ENCODE measurements around the gene KLC3. TPM values are rescaled to one million over a fixed set of nuclear protein-coding genes. Genes with fewer than 3 reads are reported as not detected.

KLC3 gene
- polyA plus RNA-seq, 4 donors, result 0.06 TPM; not detected in 3

DNA sequence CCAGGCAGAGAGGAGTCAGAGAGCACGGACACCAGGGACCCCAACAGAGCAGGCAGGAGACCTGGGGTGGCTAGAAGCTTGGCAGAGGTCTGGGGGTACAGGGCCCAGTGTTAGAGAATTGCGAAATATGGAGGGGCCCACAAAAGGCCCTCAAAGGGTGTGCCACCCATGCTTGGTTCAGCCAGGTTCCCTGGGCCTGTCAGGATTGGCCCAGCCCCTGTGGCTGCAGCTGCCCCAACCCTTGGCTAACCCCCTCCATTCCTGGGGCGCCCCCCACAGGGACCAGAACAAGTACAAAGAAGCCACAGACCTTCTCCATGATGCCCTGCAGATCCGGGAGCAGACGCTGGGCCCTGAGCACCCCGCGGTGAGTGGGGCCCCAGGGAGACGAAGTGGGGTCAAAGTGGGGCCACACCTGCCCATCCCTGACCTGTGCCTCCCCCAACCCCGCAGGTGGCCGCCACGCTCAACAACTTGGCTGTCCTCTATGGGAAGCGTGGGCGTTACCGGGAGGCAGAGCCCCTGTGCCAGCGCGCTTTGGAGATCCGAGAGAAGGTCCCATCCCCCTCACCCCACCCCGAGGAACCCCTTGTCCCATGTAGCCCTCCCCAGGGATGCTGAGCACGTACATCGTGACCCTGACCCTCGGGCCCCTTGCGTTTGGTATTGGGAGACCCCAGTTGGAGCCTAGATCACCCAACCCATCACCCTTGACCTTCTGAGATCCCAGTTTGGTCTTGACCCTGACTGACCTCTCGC is 8.0 kb downstream of the KLC3 start:
- WGBS, 3 donors, result 60 to 77% (median 64%) methylated on average over 20 to 23 of the region's 23 CpGs
- Histone ChIP-seq H3K36me3 (ENCODE audit: control insufficient read depth in 3 of 3, insufficient read depth in 2 of 3, low read depth in 1 of 3, low read length in 3 of 3) (peaks cover 0 to 43% (median 6%) of the 10 kb centered on the region in 3 donors), H3K27me3 (ENCODE audit: control insufficient read depth in 3 of 3, insufficient read depth in 3 of 3, low read length in 3 of 3) (peaks cover 4 to 35% (median 4%) of the 10 kb centered on the region in 3 donors), H3K4me3 (ENCODE audit: low read depth in 1 of 3, low read length in 3 of 3) (no peak overlapping the region), H3K27ac (ENCODE audit: low read depth in 1 of 3, low read length in 2 of 3) (no peak overlapping the region), H3K9me3 (ENCODE audit: control insufficient read depth in 2 of 2, insufficient read depth in 1 of 2, low read depth in 1 of 2, low read length in 1 of 2) (no peaks in the 10 kb centered on the region), H3K4me1 (ENCODE audit: control insufficient read depth in 3 of 3, insufficient read depth in 2 of 3, low read depth in 1 of 3, low read length in 2 of 3) (no peaks in the 10 kb centered on the region)
- no peak for DNase-seq
- no peak for FAIRE-seq

DNA sequence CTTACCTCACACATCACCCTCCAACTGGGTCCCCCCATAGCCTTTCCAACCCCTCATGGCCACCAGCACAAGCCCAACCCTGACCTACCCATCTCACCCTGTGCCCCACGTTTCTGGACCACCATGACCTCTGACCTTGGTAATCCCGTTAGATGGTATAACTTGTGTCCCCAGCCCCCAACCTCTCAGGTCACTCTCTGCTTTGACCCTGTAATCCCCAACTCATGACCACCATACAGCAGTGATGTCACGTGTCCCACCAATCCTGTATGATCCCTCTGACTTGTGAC is 8.5 kb downstream of the KLC3 start:
- no peak for FAIRE-seq
- Histone ChIP-seq H3K9me3 (ENCODE audit: control insufficient read depth in 2 of 2, insufficient read depth in 1 of 2, low read depth in 1 of 2, low read length in 1 of 2) (no peaks in the 10 kb centered on the region), H3K4me3 (ENCODE audit: low read depth in 1 of 3, low read length in 3 of 3) (no peak overlapping the region), H3K27ac (ENCODE audit: low read depth in 1 of 3, low read length in 2 of 3) (no peak overlapping the region), H3K36me3 (ENCODE audit: control insufficient read depth in 3 of 3, insufficient read depth in 2 of 3, low read depth in 1 of 3, low read length in 3 of 3) (peaks cover 0 to 47% (median 6%) of the 10 kb centered on the region in 3 donors), H3K27me3 (ENCODE audit: control insufficient read depth in 3 of 3, insufficient read depth in 3 of 3, low read length in 3 of 3) (peaks cover 4 to 32% (median 4%) of the 10 kb centered on the region in 3 donors), H3K4me1 (ENCODE audit: control insufficient read depth in 3 of 3, insufficient read depth in 2 of 3, low read depth in 1 of 3, low read length in 2 of 3) (no peaks in the 10 kb centered on the region)
- WGBS, 3 donors, result 45 to 55% (median 53%) methylated on average over 3 of the region's 3 CpGs
- no peak for DNase-seq

DNA sequence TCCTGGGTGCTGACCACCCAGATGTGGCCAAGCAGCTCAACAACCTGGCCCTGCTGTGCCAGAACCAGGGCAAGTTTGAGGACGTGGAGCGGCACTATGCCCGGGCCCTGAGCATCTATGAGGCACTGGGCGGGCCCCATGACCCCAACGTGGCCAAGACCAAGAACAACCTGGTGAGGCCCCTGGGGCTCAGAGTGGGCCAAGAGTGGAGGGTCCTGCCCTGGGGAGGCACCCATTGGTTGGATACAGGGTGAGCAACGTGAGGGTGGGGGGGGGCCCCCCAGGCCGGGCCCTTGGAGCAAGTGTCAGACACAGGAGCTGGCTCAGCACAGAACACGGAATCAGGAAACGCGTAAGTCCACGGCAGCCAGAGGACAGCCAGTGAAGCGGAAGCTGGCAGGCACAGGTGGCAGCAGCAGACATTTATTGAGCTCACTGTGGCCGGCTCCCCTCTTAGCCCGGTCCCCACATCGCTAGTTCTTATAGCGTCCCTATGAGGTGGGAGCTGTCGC is 8.9 kb downstream of the KLC3 start:
- H3K9me3 ChIP-seq (ENCODE audit: control insufficient read depth in 2 of 2, insufficient read depth in 1 of 2, low read depth in 1 of 2, low read length in 1 of 2), result no peaks in the 10 kb centered on the region
- 84 to 89% (median 87%) methylated on average over 13 to 17 of the region's 17 CpGs for WGBS, 3 donors

DNA sequence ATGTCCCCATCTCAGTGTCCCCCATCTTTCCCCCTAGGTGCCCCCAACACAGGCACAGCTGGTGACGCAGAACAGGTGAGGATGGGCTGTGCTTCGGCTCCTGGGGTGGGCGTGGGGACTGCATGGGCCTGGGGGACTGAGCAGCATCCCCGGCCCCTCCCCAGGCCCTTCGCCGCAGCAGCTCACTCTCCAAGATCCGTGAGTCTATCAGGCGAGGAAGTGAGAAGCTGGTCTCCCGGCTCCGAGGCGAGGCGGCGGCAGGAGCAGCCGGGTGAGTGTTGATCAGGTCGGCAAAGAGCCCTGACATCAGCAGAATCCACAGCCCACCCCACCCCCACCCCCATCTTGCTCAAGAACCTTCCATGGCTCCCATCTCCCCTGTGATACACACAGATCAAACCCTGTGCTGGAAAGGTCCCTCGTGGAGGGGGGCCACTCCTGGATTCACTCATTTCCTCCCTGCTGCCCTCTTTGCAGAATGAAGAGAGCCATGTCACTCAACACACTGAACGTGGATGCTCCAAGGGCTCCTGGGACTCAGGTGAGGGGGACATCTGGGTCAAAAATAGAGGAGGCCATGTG is 10.0 kb downstream of the KLC3 start:
- no peak overlapping the region for H3K4me3 ChIP-seq (ENCODE audit: low read depth in 1 of 3, low read length in 3 of 3)
- H3K4me1 ChIP-seq (ENCODE audit: control insufficient read depth in 3 of 3, insufficient read depth in 2 of 3, low read depth in 1 of 3, low read length in 2 of 3), result no peaks in the 10 kb centered on the region
- peaks cover 0 to 60% (median 6%) of the 10 kb centered on the region in 3 donors for H3K36me3 ChIP-seq (ENCODE audit: control insufficient read depth in 3 of 3, insufficient read depth in 2 of 3, low read depth in 1 of 3, low read length in 3 of 3)
- H3K27ac ChIP-seq (ENCODE audit: low read depth in 1 of 3, low read length in 2 of 3), result no peak overlapping the region
- FAIRE-seq (no peak), DNase-seq (no peak)
- H3K9me3 ChIP-seq (ENCODE audit: control insufficient read depth in 2 of 2, insufficient read depth in 1 of 2, low read depth in 1 of 2, low read length in 1 of 2), result peaks cover 0 to 3% of the 10 kb centered on the region in 2 donors
- 85 to 90% (median 89%) methylated on average over 17 of the region's 17 CpGs for WGBS, 3 donors
- H3K27me3 ChIP-seq (ENCODE audit: control insufficient read depth in 3 of 3, insufficient read depth in 3 of 3, low read length in 3 of 3), result peaks cover 0 to 21% (median 0%) of the 10 kb centered on the region in 3 donors

More for the DNA sequence above, 8.9 kb downstream of the KLC3 start:
- Histone ChIP-seq H3K4me3 (ENCODE audit: low read depth in 1 of 3, low read length in 3 of 3) (no peak overlapping the region), H3K36me3 (ENCODE audit: control insufficient read depth in 3 of 3, insufficient read depth in 2 of 3, low read depth in 1 of 3, low read length in 3 of 3) (peaks cover 0 to 51% (median 6%) of the 10 kb centered on the region in 3 donors), H3K27me3 (ENCODE audit: control insufficient read depth in 3 of 3, insufficient read depth in 3 of 3, low read length in 3 of 3) (peaks cover 4 to 31% (median 4%) of the 10 kb centered on the region in 3 donors), H3K4me1 (ENCODE audit: control insufficient read depth in 3 of 3, insufficient read depth in 2 of 3, low read depth in 1 of 3, low read length in 2 of 3) (no peaks in the 10 kb centered on the region), H3K27ac (ENCODE audit: low read depth in 1 of 3, low read length in 2 of 3) (no peak overlapping the region)
- no peak for DNase-seq
- no peak for FAIRE-seq

DNA sequence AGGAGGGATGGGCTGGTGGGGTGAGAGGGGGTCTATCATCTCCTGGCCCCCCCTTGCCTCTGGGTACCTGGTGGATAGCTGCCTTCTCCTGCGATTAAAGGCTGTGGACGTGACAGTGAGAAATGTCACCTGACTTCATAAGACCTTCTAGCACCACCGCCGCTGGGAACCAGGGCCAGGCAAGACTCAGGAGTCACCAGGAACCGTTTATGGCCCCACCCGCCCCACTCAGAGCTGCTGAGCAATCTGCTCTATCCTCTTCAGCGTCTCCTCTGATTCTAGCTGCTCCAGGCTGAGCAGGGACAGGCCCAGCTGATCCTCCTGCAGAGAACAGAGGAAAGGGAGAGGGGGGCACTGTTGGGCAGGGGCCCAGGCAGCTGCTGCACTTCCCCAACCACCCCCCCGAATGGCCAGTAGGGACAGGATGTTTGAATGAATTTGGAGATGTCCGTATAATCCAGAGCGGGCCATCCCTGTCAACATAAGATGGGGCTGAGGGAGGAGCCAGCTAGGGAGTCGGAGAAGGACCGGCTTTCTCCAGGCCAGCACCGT is 10.9 kb downstream of the KLC3 start:
- DNase-seq (no peak), FAIRE-seq (no peak)
- Histone ChIP-seq H3K27ac (ENCODE audit: low read depth in 1 of 3, low read length in 2 of 3) (no peak overlapping the region), H3K4me3 (ENCODE audit: low read depth in 1 of 3, low read length in 3 of 3) (no peak overlapping the region), H3K4me1 (ENCODE audit: control insufficient read depth in 3 of 3, insufficient read depth in 2 of 3, low read depth in 1 of 3, low read length in 2 of 3) (no peaks in the 10 kb centered on the region), H3K9me3 (ENCODE audit: control insufficient read depth in 2 of 2, insufficient read depth in 1 of 2, low read depth in 1 of 2, low read length in 1 of 2) (peaks cover 0 to 3% of the 10 kb centered on the region in 2 donors), H3K27me3 (ENCODE audit: control insufficient read depth in 3 of 3, insufficient read depth in 3 of 3, low read length in 3 of 3) (peaks cover 0 to 12% (median 0%) of the 10 kb centered on the region in 3 donors), H3K36me3 (ENCODE audit: control insufficient read depth in 3 of 3, insufficient read depth in 2 of 3, low read depth in 1 of 3, low read length in 3 of 3) (peaks cover 0 to 68% (median 6%) of the 10 kb centered on the region in 3 donors)
- 79 to 80% (median 79%) methylated on average over 13 of the region's 13 CpGs for WGBS, 3 donors

DNA sequence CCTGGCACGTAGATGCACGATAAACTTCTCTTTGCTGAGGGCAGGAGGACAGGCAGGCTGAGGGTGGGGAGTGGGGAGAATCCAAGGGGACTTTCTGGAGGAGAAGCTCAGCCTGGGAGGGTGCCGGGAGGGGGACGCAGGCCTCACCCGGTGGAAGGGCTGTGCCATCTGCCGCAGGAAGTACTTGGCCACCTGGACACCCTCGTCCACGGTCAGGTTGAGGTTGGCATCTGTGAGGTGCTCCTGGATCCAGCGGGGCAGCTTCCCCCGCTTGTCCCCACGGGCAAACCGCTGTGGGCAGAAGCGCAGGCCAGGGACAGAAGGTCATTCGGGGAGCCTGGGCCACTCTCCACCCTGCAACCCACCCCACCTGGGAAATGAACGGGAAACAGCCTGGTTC is 11.5 kb downstream of the KLC3 start:
- Histone ChIP-seq H3K9me3 (ENCODE audit: control insufficient read depth in 2 of 2, insufficient read depth in 1 of 2, low read depth in 1 of 2, low read length in 1 of 2) (peaks cover 0 to 3% of the 10 kb centered on the region in 2 donors), H3K4me1 (ENCODE audit: control insufficient read depth in 3 of 3, insufficient read depth in 2 of 3, low read depth in 1 of 3, low read length in 2 of 3) (no peaks in the 10 kb centered on the region), H3K4me3 (ENCODE audit: low read depth in 1 of 3, low read length in 3 of 3) (no peak overlapping the region), H3K36me3 (ENCODE audit: control insufficient read depth in 3 of 3, insufficient read depth in 2 of 3, low read depth in 1 of 3, low read length in 3 of 3) (peaks cover 0 to 74% (median 6%) of the 10 kb centered on the region in 3 donors), H3K27ac (ENCODE audit: low read depth in 1 of 3, low read length in 2 of 3) (no peak overlapping the region), H3K27me3 (ENCODE audit: control insufficient read depth in 3 of 3, insufficient read depth in 3 of 3, low read length in 3 of 3) (peaks cover 0 to 7% (median 0%) of the 10 kb centered on the region in 3 donors)
- no peak for DNase-seq
- FAIRE-seq, result no peak
- 87 to 89% (median 89%) methylated on average over 12 to 15 of the region's 15 CpGs for WGBS, 3 donors

DNA sequence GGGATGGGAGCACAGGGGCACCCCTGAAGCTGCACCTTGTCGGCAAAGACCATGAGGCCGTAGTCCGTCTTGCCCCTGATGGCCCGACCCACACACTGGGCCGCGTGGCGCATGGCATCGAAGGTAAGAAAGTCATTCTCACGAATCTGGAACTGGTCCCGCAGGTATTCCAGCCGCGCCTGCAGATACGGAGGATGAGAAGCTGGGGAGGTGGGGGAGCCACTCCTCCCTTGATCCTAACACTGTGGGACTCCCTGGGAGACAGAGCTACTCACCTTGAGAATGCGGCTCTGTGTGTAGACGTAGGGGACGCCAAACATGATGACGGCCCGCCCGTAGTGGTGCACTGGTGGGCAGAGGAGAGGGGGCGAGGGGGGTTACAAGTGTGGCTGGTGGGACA is 11.9 kb downstream of the KLC3 start:
- Histone ChIP-seq H3K36me3 (ENCODE audit: control insufficient read depth in 3 of 3, insufficient read depth in 2 of 3, low read depth in 1 of 3, low read length in 3 of 3) (peaks cover 0 to 78% (median 6%) of the 10 kb centered on the region in 3 donors), H3K9me3 (ENCODE audit: control insufficient read depth in 2 of 2, insufficient read depth in 1 of 2, low read depth in 1 of 2, low read length in 1 of 2) (peaks cover 0 to 3% of the 10 kb centered on the region in 2 donors), H3K27me3 (ENCODE audit: control insufficient read depth in 3 of 3, insufficient read depth in 3 of 3, low read length in 3 of 3) (peaks cover 0 to 3% (median 0%) of the 10 kb centered on the region in 3 donors), H3K27ac (ENCODE audit: low read depth in 1 of 3, low read length in 2 of 3) (no peak overlapping the region), H3K4me3 (ENCODE audit: low read depth in 1 of 3, low read length in 3 of 3) (no peak overlapping the region), H3K4me1 (ENCODE audit: control insufficient read depth in 3 of 3, insufficient read depth in 2 of 3, low read depth in 1 of 3, low read length in 2 of 3) (no peaks in the 10 kb centered on the region)
- 88 to 93% (median 92%) methylated on average over 16 to 20 of the region's 20 CpGs for WGBS, 3 donors
- FAIRE-seq (no peak), DNase-seq (no peak)

DNA sequence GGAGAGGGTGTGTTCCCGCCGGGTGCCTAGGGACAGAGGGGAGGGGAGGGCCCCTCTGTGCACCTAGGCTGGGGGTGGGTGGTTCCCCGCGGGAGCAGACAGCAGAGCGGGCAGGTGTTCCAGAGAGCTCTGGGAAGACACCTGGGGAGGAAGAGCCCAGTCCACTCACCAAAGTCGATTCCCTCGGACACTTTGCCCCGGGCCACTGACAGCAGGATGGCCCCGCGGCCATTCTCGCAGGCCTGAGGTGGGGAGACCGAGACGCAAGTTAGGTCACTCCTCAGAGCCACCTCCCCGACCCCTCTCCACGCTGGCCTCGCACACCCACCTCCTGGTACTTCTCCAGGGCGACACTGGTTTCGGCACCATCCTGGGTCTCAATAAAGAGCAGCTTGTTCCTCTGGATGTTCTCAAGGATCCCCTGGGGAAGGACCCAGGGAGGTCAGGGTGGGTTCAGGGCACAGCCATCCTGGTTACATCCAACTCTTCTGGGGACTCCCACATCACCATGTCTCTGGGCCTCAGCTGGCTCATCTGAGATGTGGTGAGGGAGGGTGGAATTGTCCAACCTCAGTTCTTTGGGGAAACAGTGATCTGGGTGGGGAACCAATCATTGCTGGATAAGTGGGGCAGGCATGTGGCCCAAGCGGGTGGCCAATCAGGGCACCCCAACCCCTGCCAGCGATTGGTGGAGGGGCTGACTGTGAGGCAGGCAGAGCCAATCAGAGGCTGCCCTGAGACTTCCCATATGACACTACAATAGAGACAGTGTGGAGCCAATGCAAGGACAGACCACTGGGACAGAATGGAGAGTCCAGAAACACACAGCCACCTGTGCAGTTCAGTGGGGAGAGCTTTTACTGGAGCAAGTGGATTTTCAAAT is 12.6 kb downstream of the KLC3 start:
- no peak overlapping the region for H3K4me3 ChIP-seq (ENCODE audit: low read depth in 1 of 3, low read length in 3 of 3)
- DNase-seq (no peak), FAIRE-seq (no peak)
- H3K27me3 ChIP-seq (ENCODE audit: control insufficient read depth in 3 of 3, insufficient read depth in 3 of 3, low read length in 3 of 3), result no peaks in the 10 kb centered on the region
- peaks cover 0 to 3% of the 10 kb centered on the region in 2 donors for H3K9me3 ChIP-seq (ENCODE audit: control insufficient read depth in 2 of 2, insufficient read depth in 1 of 2, low read depth in 1 of 2, low read length in 1 of 2)
- no peak overlapping the region for H3K27ac ChIP-seq (ENCODE audit: low read depth in 1 of 3, low read length in 2 of 3)
- H3K4me1 ChIP-seq (ENCODE audit: control insufficient read depth in 3 of 3, insufficient read depth in 2 of 3, low read depth in 1 of 3, low read length in 2 of 3), result no peaks in the 10 kb centered on the region
- 90 to 94% (median 93%) methylated on average over 19 to 20 of the region's 20 CpGs for WGBS, 3 donors
- H3K36me3 ChIP-seq (ENCODE audit: control insufficient read depth in 3 of 3, insufficient read depth in 2 of 3, low read depth in 1 of 3, low read length in 3 of 3), result peaks cover 0 to 83% (median 6%) of the 10 kb centered on the region in 3 donors

Data from small intestine (tissue), 7 donors.